Mucosa of rectum (tissue), 2 donors: ENCODE results near the gene TCERG1L.

Experiments
- H3K27ac ChIP-seq, 2 donors: one replicate each; pipeline ENCODE4 v1.7.0; 2013; ENCODE audit warnings: inconsistent platforms in 2 of 2, low read depth in 2 of 2, low read length in 2 of 2
- H3K27me3 ChIP-seq, 2 donors: one replicate each; pipeline ENCODE4 v1.7.0; 2013; ENCODE audit warnings: low read length in 2 of 2; ENCODE audit not compliant: control insufficient read depth in 2 of 2, insufficient read depth in 2 of 2
- H3K36me3 ChIP-seq, 2 donors: one replicate each; pipeline ENCODE4 v1.7.0; 2013; ENCODE audit warnings: low read length in 2 of 2; ENCODE audit not compliant: control insufficient read depth in 2 of 2, insufficient read depth in 2 of 2
- H3K4me1 ChIP-seq, 2 donors: one replicate each; pipeline ENCODE4 v1.7.0; 2013; ENCODE audit warnings: low read length in 2 of 2, mild to moderate bottlenecking in 1 of 2; ENCODE audit not compliant: control insufficient read depth in 2 of 2, insufficient read depth in 2 of 2
- H3K4me3 ChIP-seq, 2 donors: one replicate each; pipeline ENCODE4 v1.7.0; 2013; ENCODE audit warnings: low read length in 2 of 2
- H3K9ac ChIP-seq, 2 donors: one replicate each; pipeline ENCODE4 v1.7.0; 2013; ENCODE audit warnings: low read length in 2 of 2, low read depth in 1 of 2, mild to moderate bottlenecking in 1 of 2
- H3K9me3 ChIP-seq, 2 donors: one replicate each; pipeline ENCODE4 v1.7.0; 2013; ENCODE audit warnings: low read length in 2 of 2; ENCODE audit not compliant: control insufficient read depth in 2 of 2
- donor health status: healthy.
- donor health status: Normal muscosa, but diverticular disease.

The TCERG1L gene

GRCh38 chr10:131131726-131132591, 179.6 kb downstream of the TCERG1L start:
- Histone ChIP-seq H3K27ac (no peak overlapping the region), H3K9me3 (peaks cover 4 to 6% of the 10 kb centered on the region in 2 donors), H3K9ac (no peak overlapping the region), H3K27me3 (no peaks in the 10 kb centered on the region), H3K4me3 (no peak overlapping the region), H3K36me3 (no peaks in the 10 kb centered on the region), H3K4me1 (no peaks in the 10 kb centered on the region)

GRCh38 chr10:131130025-131130424, 181.5 kb downstream of the TCERG1L start:
- H3K27me3 ChIP-seq: no peaks in the 10 kb centered on the region

GRCh38 chr10:131129544-131129943, 182.0 kb downstream of the TCERG1L start:
- H3K36me3 ChIP-seq: no peaks in the 10 kb centered on the region
- no peak overlapping the region for H3K9ac ChIP-seq
- no peaks in the 10 kb centered on the region for H3K4me1 ChIP-seq
- H3K27me3 ChIP-seq: no peaks in the 10 kb centered on the region
- peaks cover 4 to 12% of the 10 kb centered on the region in 2 donors for H3K9me3 ChIP-seq
- no peak overlapping the region for H3K27ac ChIP-seq
- H3K4me3 ChIP-seq: no peak overlapping the region

More at GRCh38 chr10:131130025-131130424, 181.5 kb downstream of the TCERG1L start:
- no peaks in the 10 kb centered on the region for H3K4me1 ChIP-seq
- H3K9me3 ChIP-seq: peaks cover 4 to 11% of the 10 kb centered on the region in 2 donors
- H3K27ac ChIP-seq: no peak overlapping the region
- no peak overlapping the region for H3K4me3 ChIP-seq
- H3K9ac ChIP-seq: no peak overlapping the region
- H3K36me3 ChIP-seq: no peaks in the 10 kb centered on the region

- Histone ChIP-seq H3K9ac (no peak overlapping the region), H3K9me3 (peaks cover 4 to 10% of the 10 kb centered on the region in 2 donors), H3K27ac (no peak overlapping the region), H3K36me3 (no peaks in the 10 kb centered on the region), H3K27me3 (no peaks in the 10 kb centered on the region), H3K4me1 (no peaks in the 10 kb centered on the region), H3K4me3 (no peak overlapping the region)
Measured at GRCh38 chr10:131128731-131129130, 182.8 kb downstream of the TCERG1L start.

GRCh38 chr10:131127610-131128009, 183.9 kb downstream of the TCERG1L start:
- no peak overlapping the region for H3K4me3 ChIP-seq
- H3K4me1 ChIP-seq: no peaks in the 10 kb centered on the region
- H3K27me3 ChIP-seq: no peaks in the 10 kb centered on the region
- peaks cover 4 to 14% of the 10 kb centered on the region in 2 donors for H3K9me3 ChIP-seq
- H3K27ac ChIP-seq: no peak overlapping the region
- no peaks in the 10 kb centered on the region for H3K36me3 ChIP-seq
- H3K9ac ChIP-seq: no peak overlapping the region

- Histone ChIP-seq H3K27me3 (no peaks in the 10 kb centered on the region), H3K9me3 (peaks cover 4 to 12% of the 10 kb centered on the region in 2 donors), H3K4me3 (no peak overlapping the region), H3K27ac (no peak overlapping the region), H3K36me3 (no peaks in the 10 kb centered on the region), H3K4me1 (no peaks in the 10 kb centered on the region), H3K9ac (no peak overlapping the region)
Measured at GRCh38 chr10:131127138-131127589, 184.4 kb downstream of the TCERG1L start.

GRCh38 chr10:131126321-131127137, 185.0 kb downstream of the TCERG1L start:
- H3K4me3 ChIP-seq: no peak overlapping the region
- no peaks in the 10 kb centered on the region for H3K4me1 ChIP-seq
- H3K9me3 ChIP-seq: peaks cover 0 to 12% of the 10 kb centered on the region in 2 donors
- no peak overlapping the region for H3K27ac ChIP-seq
- H3K27me3 ChIP-seq: no peaks in the 10 kb centered on the region
- H3K9ac ChIP-seq: no peak overlapping the region
- H3K36me3 ChIP-seq: no peaks in the 10 kb centered on the region

GRCh38 chr10:131125511-131126225, 185.9 kb downstream of the TCERG1L start:
- Histone ChIP-seq H3K9ac (no peak overlapping the region), H3K4me1 (no peaks in the 10 kb centered on the region), H3K9me3 (peaks cover 0 to 12% of the 10 kb centered on the region in 2 donors), H3K27ac (no peak overlapping the region), H3K36me3 (no peaks in the 10 kb centered on the region), H3K27me3 (no peaks in the 10 kb centered on the region), H3K4me3 (no peak overlapping the region)

- Histone ChIP-seq H3K27ac (no peak overlapping the region), H3K9me3 (peaks cover 0 to 12% of the 10 kb centered on the region in 2 donors), H3K36me3 (no peaks in the 10 kb centered on the region), H3K27me3 (no peaks in the 10 kb centered on the region), H3K4me3 (no peak overlapping the region), H3K9ac (no peak overlapping the region), H3K4me1 (no peaks in the 10 kb centered on the region)
Measured at GRCh38 chr10:131124945-131125344, 186.6 kb downstream of the TCERG1L start.
